Measurements from ENCODE around the gene ST7. TPM values are rescaled to one million over a fixed set of nuclear protein-coding genes. Genes with fewer than 3 reads are reported as not detected.
"Not testable (repeated sequence)": the region's sequence is repeated elsewhere in the genome, so short reads cannot be mapped to it uniquely, and the experiment has no call there.

ST7 gene
- total RNA-seq, 1 donor from 2014 or later, result 12.9 TPM

DNA sequence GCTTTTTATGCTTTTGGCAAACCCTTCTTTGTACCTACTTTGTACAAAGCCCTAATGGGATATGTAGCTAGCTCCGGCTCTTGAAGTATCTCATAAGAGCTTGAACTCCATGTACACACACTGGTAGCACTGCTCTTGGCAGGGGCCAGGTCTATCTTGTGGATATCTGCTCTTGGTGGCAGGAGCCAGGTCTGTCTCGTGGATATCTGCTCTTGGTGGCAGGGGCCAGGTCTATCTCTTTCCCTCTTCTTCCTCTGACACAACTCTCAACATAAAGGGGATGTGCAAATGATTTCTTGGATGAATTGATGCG is 277.7 kb downstream of the ST7 start:
- DNase-seq (ENCODE audit: low read depth) (no peak), FAIRE-seq (no peak)
- H3K4me3 ChIP-seq (ENCODE audit: low read depth, low read length), result no peak overlapping the region
- H3K36me3 ChIP-seq (ENCODE audit: control insufficient read depth, insufficient read depth, low read length), result no peaks in the 10 kb centered on the region
- TF ChIP-seq CTCF (IDR thresholded peaks at IDR 0.05; ENCODE audit: insufficient read depth, low read length, severe bottlenecking), result no peak
- no peaks in the 10 kb centered on the region for H3K27me3 ChIP-seq (ENCODE audit: control insufficient read depth, insufficient read depth, low read length)

DNA sequence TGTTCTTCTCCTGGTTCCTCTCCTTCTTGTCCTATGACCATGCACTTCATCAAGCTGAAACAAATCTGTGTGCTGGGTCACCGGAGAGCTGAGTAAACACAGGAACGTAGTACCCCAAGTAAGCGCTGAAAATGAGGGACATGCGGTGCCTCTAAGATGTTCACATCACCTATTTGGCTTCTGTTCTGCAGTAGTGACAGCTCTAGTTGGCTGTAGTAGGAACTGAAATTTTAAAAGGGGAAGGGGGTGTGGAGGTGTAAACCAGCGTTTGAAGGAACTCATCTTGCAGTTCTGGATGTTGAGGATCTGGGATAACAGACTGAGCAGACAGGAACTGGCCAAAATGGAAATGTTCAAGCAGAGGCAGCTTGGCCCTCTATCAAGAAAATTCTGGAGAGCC is 284.3 kb downstream of the ST7 start:
- FAIRE-seq, result no peak
- Histone ChIP-seq H3K27me3 (ENCODE audit: control insufficient read depth, insufficient read depth, low read length) (no peaks in the 10 kb centered on the region), H3K36me3 (ENCODE audit: control insufficient read depth, insufficient read depth, low read length) (no peaks in the 10 kb centered on the region), H3K4me3 (ENCODE audit: low read depth, low read length) (no peak overlapping the region)
- DNase-seq (ENCODE audit: low read depth), result no peak
- no peak for TF ChIP-seq CTCF (IDR thresholded peaks at IDR 0.05; ENCODE audit: insufficient read depth, low read length, severe bottlenecking)

GRCh38 chr7:117238472-117238871 is 285.2 kb downstream of the ST7 start:
- no peak for TF ChIP-seq CTCF (IDR thresholded peaks at IDR 0.05; ENCODE audit: insufficient read depth, low read length, severe bottlenecking)
- Histone ChIP-seq H3K4me3 (ENCODE audit: low read depth, low read length) (no peak overlapping the region), H3K27me3 (ENCODE audit: control insufficient read depth, insufficient read depth, low read length) (no peaks in the 10 kb centered on the region), H3K36me3 (ENCODE audit: control insufficient read depth, insufficient read depth, low read length) (no peaks in the 10 kb centered on the region)
- no peak for DNase-seq (ENCODE audit: low read depth)
- FAIRE-seq, result no peak

DNA sequence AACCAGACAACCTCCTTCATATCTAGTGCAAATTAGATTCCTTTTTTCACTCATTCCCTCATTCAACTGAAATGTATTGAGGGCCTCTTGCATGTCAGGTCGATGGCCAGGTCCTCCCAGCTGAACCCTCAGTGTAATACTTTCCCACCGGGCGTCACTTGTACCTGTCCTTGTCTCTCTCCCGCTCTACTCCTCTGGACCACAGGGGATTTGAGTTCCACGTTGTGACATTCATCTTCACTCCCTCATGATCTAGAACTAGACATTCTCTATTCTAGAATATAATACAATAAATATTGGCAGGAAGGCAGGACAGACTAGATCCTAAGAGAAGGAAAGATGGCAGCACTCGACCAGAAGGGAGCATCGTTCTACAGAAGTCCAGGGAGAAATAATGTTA is 285.6 kb downstream of the ST7 start:
- Histone ChIP-seq H3K4me3 (ENCODE audit: low read depth, low read length) (no peak overlapping the region), H3K27me3 (ENCODE audit: control insufficient read depth, insufficient read depth, low read length) (no peaks in the 10 kb centered on the region), H3K36me3 (ENCODE audit: control insufficient read depth, insufficient read depth, low read length) (no peaks in the 10 kb centered on the region)
- FAIRE-seq, result no peak
- TF ChIP-seq CTCF (IDR thresholded peaks at IDR 0.05; ENCODE audit: insufficient read depth, low read length, severe bottlenecking), result no peak
- no peak for DNase-seq (ENCODE audit: low read depth)

DNA sequence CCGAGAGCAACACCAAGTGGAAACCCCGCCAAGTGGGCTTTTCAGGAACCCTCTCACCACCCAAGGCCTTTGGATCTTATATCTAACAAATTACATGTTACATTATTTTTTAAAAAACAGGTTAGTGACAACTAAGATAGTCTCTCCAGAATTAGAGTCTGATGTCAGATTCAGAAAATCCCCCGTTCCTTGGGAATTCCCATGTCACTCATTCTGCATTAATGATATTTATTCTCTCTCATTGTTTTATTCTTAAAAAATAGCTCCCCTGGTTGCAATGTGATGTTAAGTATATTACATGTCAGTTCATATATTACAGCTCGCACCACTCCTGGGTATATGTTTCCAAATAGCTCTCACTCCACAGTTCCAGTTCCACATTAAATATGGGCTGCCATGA is 287.8 kb downstream of the ST7 start:
- FAIRE-seq, result no peak
- no peak for TF ChIP-seq CTCF (IDR thresholded peaks at IDR 0.05; ENCODE audit: insufficient read depth, low read length, severe bottlenecking)
- Histone ChIP-seq H3K27me3 (ENCODE audit: control insufficient read depth, insufficient read depth, low read length) (no peaks in the 10 kb centered on the region), H3K4me3 (ENCODE audit: low read depth, low read length) (no peak overlapping the region), H3K36me3 (ENCODE audit: control insufficient read depth, insufficient read depth, low read length) (no peaks in the 10 kb centered on the region)
- DNase-seq (ENCODE audit: low read depth), result no peak

GRCh38 chr7:117243390-117243789 is 290.1 kb downstream of the ST7 start:
- Histone ChIP-seq H3K27me3 (ENCODE audit: control insufficient read depth, insufficient read depth, low read length) (no peaks in the 10 kb centered on the region), H3K36me3 (ENCODE audit: control insufficient read depth, insufficient read depth, low read length) (no peaks in the 10 kb centered on the region), H3K4me3 (ENCODE audit: low read depth, low read length) (no peak overlapping the region)
- no peak for DNase-seq (ENCODE audit: low read depth)
- no peak for TF ChIP-seq CTCF (IDR thresholded peaks at IDR 0.05; ENCODE audit: insufficient read depth, low read length, severe bottlenecking)
- FAIRE-seq, result no peak

DNA sequence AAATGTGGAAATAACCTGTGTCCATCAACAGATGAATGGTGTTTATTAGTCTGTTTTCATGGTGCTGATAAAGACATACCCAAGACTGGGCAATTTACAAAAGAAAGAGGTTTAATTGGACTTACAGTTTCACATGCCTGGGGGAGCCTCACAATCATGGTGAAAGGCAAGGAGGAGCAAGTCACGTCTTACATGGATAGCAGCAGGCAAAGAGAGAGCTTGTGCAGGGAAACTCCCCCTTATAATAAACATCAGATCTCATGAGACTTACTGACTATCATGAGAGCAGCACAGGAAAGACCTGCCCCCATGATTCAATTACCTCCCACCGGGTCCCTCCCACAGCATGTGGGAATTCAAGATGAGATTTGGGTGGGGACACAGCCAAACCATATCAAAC is 292.4 kb downstream of the ST7 start:
- H3K4me3 ChIP-seq (ENCODE audit: low read depth, low read length); FAIRE-seq; DNase-seq (ENCODE audit: low read depth); H3K36me3 ChIP-seq (ENCODE audit: control insufficient read depth, insufficient read depth, low read length); H3K27me3 ChIP-seq (ENCODE audit: control insufficient read depth, insufficient read depth, low read length): not testable (repeated sequence)

All from bronchial epithelial cell (primary cell).